Heart right ventricle (tissue), 16 donors: ENCODE data around the gene NSMCE3. TPM values are rescaled to one million over a fixed set of nuclear protein-coding genes. Genes with fewer than 3 reads are reported as not detected.

Experiments used
- ATAC-seq, 8 donors: fragments of 200-7000 bp; cut with Tn5 transposase; one replicate each; pipeline ENCODE4 v1.9.1; 2020; ENCODE audit warnings: mild to moderate bottlenecking in 8 of 8, moderate library complexity in 8 of 8, moderate number of reproducible peaks in 1 of 8
- DNase-seq, 2 donors: peaks; one replicate each; pipeline ENCODE4 v3.0.0-alpha.2; 2020
- H3K27ac ChIP-seq, 10 donors: fragments of 200-600 bp; sonication (generic) in 2 of 10; one replicate each; pipeline versions ENCODE4 v1.5.0 to v1.8.0; 2020 to 2022; ENCODE audit warnings: mild to moderate bottlenecking in 3 of 10
- H3K27me3 ChIP-seq, 7 donors: fragments of 200-600 bp; one replicate each; pipeline ENCODE4 v1.8.0; 2021 to 2022; ENCODE audit warnings: mild to moderate bottlenecking in 2 of 7
- H3K36me3 ChIP-seq, 9 donors: fragments of 200-600 bp; sonication (generic) in 1 of 9; one replicate each; pipeline versions ENCODE4 v1.5.0 to v1.8.0; 2020 to 2022; ENCODE audit warnings: mild to moderate bottlenecking in 2 of 9
- H3K4me1 ChIP-seq, 9 donors: fragments of 200-600 bp; sonication (generic) in 1 of 9; one replicate each; pipeline versions ENCODE4 v1.5.0 to v1.8.0; 2020 to 2022; ENCODE audit warnings: mild to moderate bottlenecking in 4 of 9
- H3K4me3 ChIP-seq, 10 donors: fragments of 200-600 bp; sonication (generic) in 2 of 10; one replicate each; pipeline versions ENCODE4 v1.5.0 to v1.8.0; 2020 to 2022; ENCODE audit warnings: mild to moderate bottlenecking in 7 of 10, moderate library complexity in 2 of 10
- H3K9me3 ChIP-seq, 11 donors: fragments of 200-600 bp in 10 of 11; sonication (generic) in 2 of 11; one replicate each; pipeline versions ENCODE4 v1.5.0 to v1.8.0; 2013 to 2022; ENCODE audit warnings: mild to moderate bottlenecking in 2 of 11, control low read depth in 1 of 11, moderate library complexity in 1 of 11
- CTCF ChIP-seq, 9 donors: fragments of 200-600 bp; sonication (generic) in 2 of 9; IDR thresholded peaks; one replicate each; pipeline versions ENCODE4 v1.5.0 to v1.8.0; 2021 to 2022; ENCODE audit warnings: antibody characterized with exemption in 9 of 9, mild to moderate bottlenecking in 5 of 9, moderate library complexity in 1 of 9
- WGBS, 2 donors: extraction: QIAGEN DNeasy Blood & Tissue Kit; methylation state at CpG; one replicate each; pipeline ENCODE4 v1.1.7; 2013; ENCODE audit warnings: inconsistent platforms in 1 of 2; 5-methylcytosine and 5-hydroxymethylcytosine counted together
- intact Hi-C, 10 donors: fragments of 100-400 bp; cut with DNase I; formaldehyde crosslinking; loops; one replicate each; pipeline versions ENCODE4 v1.11.1 to v1.14.2; 2022
- polyA plus RNA-seq, 2 donors: library from polyadenylated mRNA; stranded (reverse); fragments of 200-250 nt; gene quantifications; one replicate each; pipeline ENCODE4 v1.2.3, GENCODE V29; 2013
- total RNA-seq, 10 donors: library from RNA; stranded (reverse); fragmentation: NEBNext Ultra II Directional in 3 of 10; extraction: Animal tissue kit (Norgen Biotek cat#: 25700) in 3 of 10; gene quantifications; one replicate each; pipeline versions ENCODE4 v1.2.1 to v1.2.4, GENCODE V29; 2021 to 2023
- donor health status: Arrhythmogenic right ventricular cardiomyopathy.
- donor health status: ischemic (EF 13 %, LVEDD 7.1; RV severe dilation, severe dysfunction).
- donor health status: healthy with polysubstance abuse.
- donor health status: DM: no; HTN: yes; CAD: no.
- donor health status: DM: no; HTN: no; CAD: no.
- donor health status: ischemic (EF 25% LVEDD 6.9; RV normal size, moderate dysfunction).
- donor health status: ischemic (EF 25% LVEDD 5.7; RV mildly dilated, moderate dysfunction).
- donor health status: healthy.
- donor health status: DM: yes; HTN: yes; CAD: no.
- donor health status: Ischemic cardiomyopathy.
- donor health status: ischemic (EF 35%, LVEDD 5.7; RV mildly dilated, moderate dysfunction).
- donor health status: nonischemic (EF 11% LVEDD 7.7; RV severe dilation, severe dysfunction).
- donor health status: DM: yes; HTN: yes; CAD: no.
- donor health status: PGD.
- donor health status: ischemic (EF 29% LVEDD 5.4; RV normal size, mild dysfunction).
- donor health status: nonischemic (EF 23%, LVEDD 6.1; RV moderate dilation, normal function).

The NSMCE3 gene
- total and polyA plus RNA-seq, 12 donors = 5.0 to 9.2 (median 6.4) TPM

- ATAC-seq (no peak), DNase-seq (no peak)
- no peaks in the 10 kb centered on the region for H3K4me1 ChIP-seq
- no peak for TF ChIP-seq CTCF (IDR thresholded peaks at IDR 0.05)
- H3K27ac ChIP-seq = no peak overlapping the region
- H3K36me3 ChIP-seq = no peaks in the 10 kb centered on the region
- peaks cover 0 to 19% (median 0%) of the 10 kb centered on the region in 7 donors for H3K27me3 ChIP-seq
- H3K9me3 ChIP-seq = peaks cover 0 to 3% (median 0%) of the 10 kb centered on the region in 11 donors
- 70 to 74% methylated on average over 3 of the region's 3 CpGs for WGBS, 2 donors
- intact Hi-C loops = no loop called here
- H3K4me3 ChIP-seq = no peak overlapping the region
These were observed 8.9 kb upstream of the NSMCE3 start for GRCh38 chr15:29278436-29279105.

- Histone ChIP-seq H3K27ac (no peak overlapping the region), H3K27me3 (peaks cover 0 to 6% (median 0%) of the 10 kb centered on the region in 7 donors), H3K36me3 (no peaks in the 10 kb centered on the region), H3K4me1 (no peaks in the 10 kb centered on the region), H3K9me3 (no peaks in the 10 kb centered on the region), H3K4me3 (no peak overlapping the region)
- TF ChIP-seq CTCF (IDR thresholded peaks at IDR 0.05) = no peak
- 89 to 93% methylated on average over 2 of the region's 2 CpGs for WGBS, 2 donors
- DNase-seq (no peak), ATAC-seq (no peak)
- intact Hi-C loops = no loop called here
These were observed 6.7 kb upstream of the NSMCE3 start for GRCh38 chr15:29276366-29276765.

- DNase-seq = no peak
- Histone ChIP-seq H3K4me1 (peaks cover 0 to 4% (median 0%) of the 10 kb centered on the region in 9 donors), H3K4me3 (no peak overlapping the region), H3K27me3 (peaks cover 0 to 4% (median 0%) of the 10 kb centered on the region in 7 donors), H3K36me3 (no peaks in the 10 kb centered on the region), H3K9me3 (no peaks in the 10 kb centered on the region), H3K27ac (no peak overlapping the region)
- ATAC-seq = no peak
- intact Hi-C loops = no loop called here
- no peak for TF ChIP-seq CTCF (IDR thresholded peaks at IDR 0.05)
- WGBS, 2 donors = 77 to 89% methylated on average over 1 of the region's 1 CpG
These were observed 6.2 kb upstream of the NSMCE3 start for GRCh38 chr15:29275855-29276254.

- intact Hi-C loops = loop anchor here in 1 of 10 donors (5.0 kb wide), 1 partner anchor 287 kb away; no protein-coding TSS in a partner anchor
- H3K36me3 ChIP-seq = no peaks in the 10 kb centered on the region
- DNase-seq = no peak
These were observed 5.3 kb upstream of the NSMCE3 start for GRCh38 chr15:29274946-29275345.

More at GRCh38 chr15:29274946-29275345, 5.3 kb upstream of the NSMCE3 start:
- no peak for TF ChIP-seq CTCF (IDR thresholded peaks at IDR 0.05)
- H3K4me3 ChIP-seq = no peak overlapping the region
- peaks cover 0 to 4% (median 0%) of the 10 kb centered on the region in 7 donors for H3K27me3 ChIP-seq
- H3K4me1 ChIP-seq = peaks cover 0 to 10% (median 0%) of the 10 kb centered on the region in 9 donors
- no peak overlapping the region for H3K27ac ChIP-seq
- no peaks in the 10 kb centered on the region for H3K9me3 ChIP-seq
- ATAC-seq = no peak
- 77 to 80% methylated on average over 3 of the region's 3 CpGs for WGBS, 2 donors
